ENCODE results near the gene BRDT. TPM values are rescaled to one million over a fixed set of nuclear protein-coding genes. Genes with fewer than 3 reads are reported as not detected.
A peak's percentile ranks its signal among the peaks of the same experiment; 100 is the strongest.
"Not testable (repeated sequence)": the region's sequence is repeated elsewhere in the genome, so short reads cannot be mapped to it uniquely, and the experiment has no call there.

BRDT gene
- polyA plus RNA-seq, 4 donors: 0.29 to 0.36 TPM; not detected in 2

DNA sequence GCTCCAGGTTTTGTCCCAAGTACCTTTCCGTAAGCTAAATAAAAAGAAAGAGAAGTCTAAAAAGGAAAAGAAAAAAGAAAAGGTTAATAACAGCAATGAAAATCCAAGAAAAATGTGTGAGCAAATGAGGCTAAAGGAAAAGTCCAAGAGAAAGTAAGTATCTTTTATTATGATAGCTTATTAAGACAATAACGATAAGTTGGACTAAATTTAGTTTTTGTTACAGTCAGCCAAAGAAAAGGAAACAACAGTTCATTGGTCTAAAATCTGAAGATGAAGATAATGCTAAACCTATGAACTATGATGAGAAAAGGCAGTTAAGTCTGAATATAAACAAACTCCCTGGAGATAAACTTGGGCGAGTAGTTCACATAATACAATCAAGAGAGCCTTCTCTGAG lies 31.5 kb downstream of the BRDT start:
- no peak for DNase-seq (ENCODE audit: low read depth in 4 of 4, low spot score in 2 of 4)

DNA sequence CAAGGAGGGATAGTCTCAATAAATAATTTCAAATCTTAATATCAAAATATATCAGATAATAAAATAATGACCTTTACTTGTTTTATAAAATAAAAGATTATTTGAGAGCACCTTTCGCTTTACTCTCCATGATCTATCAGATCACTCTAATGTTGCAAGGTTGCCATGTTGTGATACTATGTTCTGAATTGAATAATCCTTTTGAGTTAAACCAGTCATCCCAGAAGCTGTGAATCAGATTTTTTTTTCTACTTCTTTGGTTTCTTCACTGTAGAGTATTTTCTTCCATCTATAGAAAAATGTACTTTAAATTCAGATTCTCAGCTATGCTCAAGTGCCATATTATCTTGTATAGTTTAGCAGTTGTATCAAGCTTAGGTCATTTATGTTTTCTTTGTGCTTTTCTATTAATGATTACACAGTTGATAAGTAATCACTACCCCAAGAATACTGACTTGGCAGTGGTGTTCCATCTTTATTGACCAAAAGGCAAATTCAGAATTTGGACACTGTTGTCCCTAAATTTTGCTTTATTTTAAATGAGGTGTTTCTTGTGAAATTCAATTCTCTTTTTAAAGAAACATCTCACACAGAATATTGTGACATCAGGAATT lies 32.9 kb downstream of the BRDT start:
- no peak for DNase-seq (ENCODE audit: low read depth in 4 of 4, low spot score in 2 of 4)

DNA sequence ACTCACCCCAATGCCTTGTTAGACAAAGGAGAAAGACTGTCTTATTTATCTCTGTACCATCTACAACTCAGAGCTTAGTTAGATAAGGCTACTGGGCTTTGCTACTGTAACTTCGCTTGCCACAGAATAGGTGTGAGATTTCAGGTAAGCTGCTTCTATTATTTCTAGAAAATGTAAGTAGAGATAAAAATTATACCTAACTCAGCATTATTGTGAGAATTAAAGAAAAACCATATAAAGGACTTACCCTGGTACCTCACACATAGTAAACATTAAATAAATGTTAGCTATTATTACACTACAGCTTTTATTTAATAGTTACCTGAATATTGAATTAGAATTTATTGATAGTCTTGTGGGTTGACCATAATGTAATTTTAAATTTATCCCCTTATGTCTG lies 44.1 kb downstream of the BRDT start:
- no peak for DNase-seq (ENCODE audit: low read depth in 4 of 4, low spot score in 2 of 4)

DNA sequence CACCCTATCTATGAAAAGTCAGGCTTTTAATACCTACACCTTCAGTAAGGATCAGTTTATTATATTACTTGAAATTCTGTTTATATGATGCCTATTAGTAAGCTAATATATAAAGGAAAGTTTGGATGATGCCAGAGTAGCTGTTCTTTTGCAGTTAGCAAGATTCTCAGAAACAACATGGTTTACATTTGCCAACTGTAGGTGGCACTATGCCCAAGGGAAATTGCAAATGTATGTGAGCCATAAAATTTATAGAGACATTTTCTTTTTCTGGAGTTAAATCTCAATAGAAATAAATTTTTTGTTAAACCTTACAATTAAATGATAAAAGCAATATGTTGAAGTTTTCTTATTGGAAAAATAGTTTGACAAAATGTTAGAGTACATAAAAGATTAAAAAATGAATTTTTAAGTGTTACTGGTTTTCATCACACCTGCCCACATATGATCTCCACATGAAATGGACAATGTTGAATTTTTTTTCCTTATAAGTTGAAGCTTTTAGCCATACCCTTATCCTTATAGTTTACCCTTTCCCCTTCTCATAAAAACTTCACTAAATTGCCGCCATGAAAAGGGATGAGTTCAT lies 48.5 kb downstream of the BRDT start:
- peak; percentile 1 to 43 (median 18) for DNase-seq (ENCODE audit: low read depth in 4 of 4, low spot score in 2 of 4)

DNA sequence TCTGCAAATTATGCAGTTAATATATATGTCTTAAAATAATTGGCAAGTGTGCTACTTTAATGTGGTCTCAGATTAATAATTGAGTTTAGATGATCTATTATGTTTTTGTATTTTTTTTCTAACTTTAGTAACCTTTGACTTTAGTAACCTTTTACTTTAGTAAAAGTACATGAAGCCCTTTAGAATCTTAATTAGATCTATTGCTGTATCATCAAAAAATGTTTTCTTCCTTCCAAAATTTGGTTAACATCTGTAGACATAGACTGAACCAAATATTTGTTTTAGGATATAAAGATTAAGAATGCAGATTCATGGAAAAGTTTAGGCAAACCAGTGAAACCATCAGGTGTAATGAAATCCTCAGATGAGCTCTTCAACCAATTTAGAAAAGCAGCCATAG lies 54.9 kb downstream of the BRDT start:
- DNase-seq (ENCODE audit: low read depth in 4 of 4, low spot score in 2 of 4): no peak

DNA sequence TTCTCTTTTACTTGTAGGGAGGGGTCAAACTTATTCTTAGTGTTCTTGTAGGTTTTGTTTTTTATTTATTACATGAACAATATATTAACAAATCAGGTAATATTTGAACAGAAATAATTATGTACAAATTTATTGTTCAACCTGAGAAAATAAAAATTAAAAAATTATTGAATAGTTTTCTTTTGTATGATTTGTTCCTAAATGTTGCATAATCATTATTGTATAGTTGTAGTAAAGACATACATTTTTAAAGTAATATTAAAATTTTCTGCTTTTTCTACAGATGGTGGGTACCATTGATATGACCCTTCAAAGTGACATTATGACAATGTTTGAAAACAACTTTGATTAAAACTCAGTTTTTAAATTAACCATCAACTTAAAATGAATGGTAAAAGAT lies 64.7 kb downstream of the BRDT start:
- no peak for DNase-seq (ENCODE audit: low read depth in 4 of 4, low spot score in 2 of 4)

DNA sequence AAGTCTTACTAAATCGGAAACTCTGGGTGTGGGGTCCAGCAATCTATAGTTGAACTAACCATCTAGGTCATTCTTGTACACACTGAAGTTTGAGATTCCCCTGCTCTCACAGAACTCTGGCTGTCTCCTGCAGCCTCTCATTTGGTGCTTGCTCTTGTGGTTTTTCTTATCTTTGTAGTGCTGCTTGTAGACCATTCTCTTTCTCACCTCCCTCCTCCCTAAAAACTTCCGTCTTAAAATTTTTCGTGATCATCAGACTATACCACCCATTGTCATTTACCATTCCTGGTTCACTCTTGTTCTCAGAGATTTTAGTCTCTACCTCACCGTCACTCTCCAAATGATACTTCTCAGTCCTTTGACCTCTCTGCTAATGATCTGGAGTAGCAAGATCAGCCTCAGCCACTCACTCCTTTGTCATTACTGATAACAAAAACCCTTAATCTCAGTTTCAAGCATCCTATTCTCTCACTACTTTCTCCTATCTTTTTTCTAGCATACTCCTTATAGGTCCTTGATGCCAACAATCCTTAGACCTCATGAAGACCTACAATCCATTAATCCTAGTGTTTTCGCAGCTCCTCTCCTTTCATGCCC lies 67.6 kb downstream of the BRDT start:
- no peak for DNase-seq (ENCODE audit: low read depth in 4 of 4, low spot score in 2 of 4)

DNA sequence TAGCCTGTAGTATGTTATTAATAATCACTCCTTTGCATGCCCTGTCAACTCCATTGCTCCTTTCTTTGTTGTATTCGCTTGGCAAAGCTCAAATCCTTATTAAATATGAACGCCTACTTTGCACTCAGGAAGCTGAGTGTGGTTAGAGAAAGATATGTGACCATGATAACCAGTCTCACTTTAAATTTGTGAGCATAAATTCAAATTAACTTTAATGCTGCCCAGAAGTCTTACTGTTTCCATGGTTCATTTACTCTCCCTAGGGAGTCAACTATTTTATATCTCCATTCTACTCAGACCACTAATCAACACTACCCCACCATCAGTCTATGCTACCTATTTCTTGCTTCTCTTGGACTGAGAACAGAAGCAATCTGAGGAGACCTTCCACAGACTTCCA lies 68.5 kb downstream of the BRDT start:
- no peak for DNase-seq (ENCODE audit: low read depth in 4 of 4, low spot score in 2 of 4)

DNA sequence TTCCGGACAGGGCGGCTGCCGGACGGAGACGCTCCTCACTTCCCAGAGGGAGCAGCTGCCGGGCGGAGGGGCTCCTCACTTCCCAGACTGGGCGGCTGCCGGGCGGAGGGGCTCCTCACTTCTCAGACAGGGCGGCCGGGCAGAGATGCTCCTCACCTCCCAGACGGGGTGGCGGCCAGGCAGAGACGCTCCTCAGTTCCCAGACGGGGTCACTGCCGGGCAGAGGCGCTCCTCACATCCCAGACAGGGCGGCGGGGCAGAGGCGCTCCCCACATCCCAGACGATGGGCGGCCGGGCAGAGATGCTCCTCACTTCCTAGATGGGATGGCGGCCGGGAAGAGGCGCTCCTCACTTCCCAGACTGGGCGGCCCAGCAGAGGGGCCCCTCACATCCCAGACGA lies 76.8 kb downstream of the BRDT start:
- not testable (repeated sequence) for DNase-seq (ENCODE audit: low read depth in 4 of 4, low spot score in 2 of 4)

DNA sequence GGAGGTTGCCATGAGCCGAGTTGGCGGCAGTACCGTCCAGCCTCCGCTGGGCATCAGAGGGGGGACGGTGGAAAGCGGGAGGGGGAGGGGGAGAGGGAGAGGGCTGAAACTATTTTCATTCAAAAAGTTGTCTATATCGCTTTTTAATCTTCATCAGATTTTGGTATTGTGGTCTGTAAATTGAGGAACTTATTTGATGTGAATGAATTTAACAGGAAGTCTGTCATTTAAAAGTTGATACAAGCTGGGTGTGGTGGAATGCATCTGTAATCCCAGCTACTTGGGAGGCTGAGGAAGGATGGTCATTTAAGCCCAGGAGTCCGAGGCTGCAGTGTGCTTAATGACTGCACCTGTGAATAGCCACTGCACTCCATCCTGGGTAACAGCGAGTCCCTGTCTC lies 77.6 kb downstream of the BRDT start:
- no peak for DNase-seq (ENCODE audit: low read depth in 4 of 4, low spot score in 2 of 4)

DNA sequence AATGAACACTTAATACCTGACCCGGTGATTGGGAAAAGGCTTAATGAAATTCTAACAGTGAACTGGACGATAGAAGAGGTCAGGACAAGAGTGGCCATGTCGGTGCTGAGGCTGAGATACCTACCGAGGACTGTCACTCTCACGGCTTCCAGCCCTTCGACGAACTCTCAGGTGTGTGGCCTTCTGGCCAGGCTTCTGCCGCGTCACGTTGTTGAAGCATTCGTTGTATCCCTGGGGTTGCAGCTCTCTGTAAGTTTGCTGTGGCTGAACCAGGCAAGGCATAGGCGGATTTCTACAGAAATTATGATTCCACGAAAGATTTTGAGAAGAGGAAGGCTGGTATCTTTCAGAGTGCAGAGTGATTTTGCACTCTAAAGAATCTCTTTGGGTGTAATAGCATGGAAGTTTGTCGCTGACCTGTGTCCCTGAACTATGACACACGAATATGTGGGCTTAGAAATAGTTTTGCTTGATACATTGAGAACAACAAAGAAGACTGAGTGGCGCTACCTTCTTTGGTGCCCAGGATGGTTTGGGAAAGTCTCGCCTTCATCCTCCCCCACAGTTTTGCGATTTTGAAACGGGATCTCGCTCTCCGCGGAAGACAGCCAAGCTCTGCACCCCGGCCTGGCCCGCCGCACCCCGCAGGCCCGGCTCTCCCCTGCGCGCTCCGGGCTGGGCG lies 80.2 kb downstream of the BRDT start:
- DNase-seq (ENCODE audit: low read depth in 4 of 4, low spot score in 2 of 4): peak in 1 of 4 donors; percentile 7

DNA sequence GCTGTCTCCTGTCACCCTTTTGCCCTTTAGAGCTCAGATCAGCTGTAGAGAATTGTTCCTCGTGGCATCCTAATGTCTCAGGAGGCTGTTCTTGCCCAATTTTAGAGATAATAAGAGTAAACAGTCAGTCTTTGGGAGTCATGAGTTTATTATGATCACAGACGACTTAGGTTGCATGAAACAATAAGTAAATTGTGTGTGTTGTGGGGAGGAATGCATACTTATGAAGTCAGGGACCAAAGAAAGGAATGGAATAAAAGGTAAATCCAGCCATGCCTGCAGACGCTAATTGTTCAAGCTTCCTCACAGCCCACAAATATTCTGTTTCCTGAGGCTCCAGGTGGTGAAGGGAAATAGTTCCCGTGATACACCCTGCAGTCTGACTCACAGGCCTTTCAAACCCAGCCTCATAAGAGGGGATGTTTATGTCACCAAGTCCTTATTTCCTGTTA lies 81.5 kb downstream of the BRDT start:
- peak in 2 of 4 donors; percentile 11 to 15 for DNase-seq (ENCODE audit: low read depth in 4 of 4, low spot score in 2 of 4)

DNA sequence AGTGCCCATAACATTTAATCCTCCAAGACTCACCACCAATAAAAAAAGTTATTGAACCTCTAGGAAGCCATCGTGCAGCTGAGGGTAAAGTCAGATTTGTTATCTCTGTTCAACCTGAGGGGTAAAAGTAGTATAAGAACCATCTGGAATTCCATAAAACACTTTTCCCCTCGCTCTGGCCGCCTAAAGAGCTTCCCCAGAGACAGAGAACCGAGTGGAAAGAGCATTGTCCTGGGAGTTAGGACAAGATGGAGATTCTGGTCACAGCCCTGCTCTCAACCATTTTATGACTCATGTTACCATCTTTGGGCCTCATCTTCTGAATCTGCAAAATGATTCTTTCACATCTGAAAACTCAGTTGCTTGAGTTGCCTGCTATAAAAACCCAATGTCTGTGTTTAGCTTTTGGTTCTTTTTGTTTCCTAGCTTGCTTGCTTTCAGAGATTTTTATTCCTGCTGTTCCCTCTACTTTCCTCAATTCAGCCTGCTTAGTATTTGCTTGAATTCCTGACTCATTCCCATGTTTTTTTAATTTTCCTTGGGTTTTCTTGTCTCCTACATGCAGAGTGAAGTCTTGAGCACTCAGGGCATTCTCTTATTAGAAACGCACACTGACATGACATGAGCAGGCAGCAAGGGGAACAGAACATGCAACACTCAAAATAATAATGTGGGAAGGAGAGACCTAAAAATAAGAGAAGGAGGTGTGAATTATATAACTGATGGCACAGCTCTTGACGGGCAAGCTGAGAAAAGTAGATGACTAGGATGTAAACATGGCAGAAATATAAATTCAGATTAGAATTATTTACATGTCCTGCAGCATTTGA lies 82.3 kb downstream of the BRDT start:
- DNase-seq (ENCODE audit: low read depth in 4 of 4, low spot score in 2 of 4): no peak

DNA sequence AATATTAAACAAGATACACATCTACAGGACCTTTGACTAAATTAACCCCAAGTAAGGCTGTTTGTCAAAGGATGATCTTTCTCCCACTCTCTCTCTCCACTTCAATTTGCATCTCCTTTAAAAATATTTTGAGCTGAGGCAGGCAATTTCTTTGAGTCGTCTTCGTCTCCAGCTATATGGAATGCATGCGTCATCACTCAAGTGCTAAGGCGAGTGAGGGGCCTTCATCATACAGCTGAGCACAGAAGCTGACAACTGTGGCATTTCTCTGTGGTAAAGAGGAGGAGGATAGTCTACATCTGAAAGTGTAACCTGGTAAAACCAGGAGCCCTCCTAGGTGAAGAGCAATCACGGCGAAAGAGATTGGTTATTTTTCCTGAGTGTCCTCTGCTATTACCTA lies 88.2 kb downstream of the BRDT start:
- DNase-seq (ENCODE audit: low read depth in 4 of 4, low spot score in 2 of 4): no peak

DNA sequence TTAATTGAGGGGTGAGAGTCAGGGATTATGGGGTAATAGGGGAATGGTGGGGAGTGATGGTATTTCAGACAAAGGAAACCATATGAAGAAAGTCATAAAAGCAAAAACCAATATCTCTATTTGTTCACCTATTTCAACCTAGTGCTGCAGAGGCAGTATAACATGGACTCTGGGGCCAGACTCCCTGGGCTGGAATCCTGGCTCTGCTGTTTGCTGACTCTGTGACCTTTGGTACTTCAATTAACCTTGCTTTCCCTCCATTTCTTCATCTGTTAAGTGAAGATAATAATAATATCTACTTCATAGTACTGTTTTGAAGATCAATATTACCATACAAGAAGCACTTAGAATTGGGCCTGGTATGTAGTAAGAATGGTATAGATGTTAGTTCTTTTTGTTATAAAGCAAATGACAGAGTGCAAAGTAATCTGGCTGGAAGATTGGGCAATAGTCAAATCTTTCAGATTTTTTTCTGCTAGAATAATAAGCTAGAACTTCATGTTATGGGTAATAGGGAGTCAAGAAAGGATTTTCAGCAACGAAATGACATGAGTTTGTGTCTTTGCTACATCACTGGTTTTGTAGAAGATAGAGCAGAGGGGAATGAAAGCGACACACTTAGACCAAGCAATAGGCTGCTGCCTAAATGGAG lies 89.6 kb downstream of the BRDT start:
- DNase-seq (ENCODE audit: low read depth in 4 of 4, low spot score in 2 of 4): no peak

DNA sequence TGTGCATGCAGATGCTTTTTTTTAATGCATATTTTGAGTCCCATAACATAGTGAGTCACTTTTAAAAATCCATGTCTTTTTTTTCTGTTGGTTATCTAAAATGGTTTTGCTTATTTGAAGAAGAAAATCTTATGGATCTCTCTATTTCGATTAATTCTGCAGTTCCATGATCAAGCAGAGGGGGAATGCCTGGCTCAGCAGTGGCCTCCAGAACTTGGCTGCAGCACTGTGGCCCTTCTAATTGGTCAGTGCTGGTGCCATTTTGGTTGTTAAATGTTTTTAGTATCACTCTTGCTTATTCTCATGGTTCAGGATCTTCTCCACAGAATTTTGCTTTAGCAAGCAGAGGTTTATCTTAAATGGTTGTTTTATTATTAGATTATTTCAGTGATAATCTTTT lies 91.8 kb downstream of the BRDT start:
- no peak for DNase-seq (ENCODE audit: low read depth in 4 of 4, low spot score in 2 of 4)

DNA sequence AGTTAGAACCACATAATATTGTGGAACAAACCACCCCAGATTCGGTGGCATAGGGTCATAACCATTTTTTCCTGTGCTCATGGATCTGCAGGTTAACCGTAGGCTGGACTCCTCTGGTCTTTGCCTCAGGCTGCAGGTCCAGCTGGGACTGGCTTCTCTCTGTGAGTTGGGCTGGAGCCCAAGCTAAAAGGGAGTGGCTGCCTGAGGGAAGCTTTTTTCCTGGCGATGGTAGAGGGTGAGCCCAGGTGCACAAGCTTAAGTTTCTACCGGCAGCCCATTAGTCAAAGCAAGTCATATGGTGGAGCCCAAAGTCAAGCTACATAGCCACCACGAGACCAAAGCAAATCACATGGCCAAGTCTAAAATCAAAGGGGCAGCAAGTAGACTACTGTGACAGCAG lies 94.4 kb downstream of the BRDT start:
- no peak for DNase-seq (ENCODE audit: low read depth in 4 of 4, low spot score in 2 of 4)

DNA sequence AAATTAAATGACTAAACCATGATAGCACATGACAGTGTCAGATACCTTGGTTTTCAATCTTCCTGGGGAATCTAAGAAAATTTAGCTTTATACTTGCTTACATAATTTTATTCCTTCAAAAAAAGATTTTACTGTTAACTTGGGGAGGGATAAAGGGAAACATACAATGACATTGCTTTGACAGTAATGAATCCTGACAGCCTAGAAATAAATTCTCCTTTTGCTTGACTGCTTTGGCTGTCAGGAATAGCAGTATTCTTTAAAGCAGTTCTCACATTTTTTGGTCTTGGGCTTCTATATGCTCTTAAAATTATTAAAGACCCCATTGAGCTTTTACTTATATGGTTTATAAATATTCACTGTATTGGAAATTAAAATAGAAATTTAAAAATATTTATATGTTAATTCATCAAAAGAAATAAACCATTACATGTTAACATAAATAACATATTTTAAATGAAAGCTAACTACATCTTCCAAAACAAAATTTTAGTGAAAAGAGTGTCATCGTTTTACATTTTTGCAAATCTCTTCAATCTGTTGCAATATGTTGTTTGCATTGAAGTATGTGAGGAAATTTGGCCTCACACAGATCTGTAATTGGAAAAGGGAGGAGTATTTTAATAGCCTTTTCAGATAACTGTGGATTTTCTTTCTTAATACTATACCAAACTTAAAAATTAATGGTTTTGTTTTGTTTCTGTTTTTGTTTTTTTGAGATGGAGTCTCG lies 96.7 kb downstream of the BRDT start:
- DNase-seq (ENCODE audit: low read depth in 4 of 4, low spot score in 2 of 4): no peak

DNA sequence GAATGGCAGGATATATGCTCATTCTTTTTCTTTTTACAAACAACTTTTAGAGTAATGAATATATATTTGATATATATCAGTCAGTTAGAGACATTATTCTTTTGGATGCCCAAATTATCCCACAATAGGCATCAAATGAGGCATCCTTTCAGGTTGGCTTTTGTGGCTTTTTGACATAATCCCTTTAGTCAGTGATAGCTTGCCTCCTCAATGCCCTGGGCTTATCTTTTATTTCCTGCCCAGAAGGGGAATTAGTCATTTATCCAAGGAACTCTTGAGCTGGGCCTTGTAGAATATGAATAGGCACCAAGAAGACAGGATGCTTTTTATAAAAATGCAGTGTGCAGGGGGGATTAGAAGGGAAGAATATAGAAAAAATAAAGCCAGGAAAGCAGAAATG lies 102.7 kb downstream of the BRDT start:
- DNase-seq (ENCODE audit: low read depth in 4 of 4, low spot score in 2 of 4): no peak

All from left renal cortex interstitium (tissue), 4 donors.